ENCODE measurements around the gene ZDHHC3. TPM values are rescaled to one million over a fixed set of nuclear protein-coding genes. Genes with fewer than 3 reads are reported as not detected.

Gene ZDHHC3
- total RNA-seq, 1 experiment from 2014 or later, result 84.9 TPM

- Mint-ChIP-seq H3K27ac (ENCODE audit: unreplicated experiment) (no peak overlapping the region), H3K27me3 (ENCODE audit: unreplicated experiment) (no peaks in the 10 kb centered on the region), H3K4me1 (ENCODE audit: low read depth, unreplicated experiment) (no peaks in the 10 kb centered on the region), H3K9me3 (ENCODE audit: low read depth, unreplicated experiment) (peaks cover 2% of the 10 kb centered on the region), H3K4me3 (ENCODE audit: low read depth, unreplicated experiment) (no peak overlapping the region), H3K36me3 (ENCODE audit: insufficient read depth, unreplicated experiment) (peaks cover 40% of the 10 kb centered on the region)
- no peak for TF ChIP-seq CTCF (IDR thresholded peaks at IDR 0.05; ENCODE audit: unreplicated experiment)
- intact Hi-C loops (cut with micrococcal nuclease; ENCODE audit: unreplicated experiment), result no loop called here
- CTCF ChIA-PET, result no interaction called here
- BruUV-seq (replicated peaks), result no TSS peak
- no peak for DNase-seq
Measured at GRCh38 chr3:45002720-45003119, 26.7 kb upstream of the ZDHHC3 start.

- no peaks in the 10 kb centered on the region for H3K4me1 Mint-ChIP-seq (ENCODE audit: low read depth, unreplicated experiment)
- peaks cover 2% of the 10 kb centered on the region for H3K9me3 Mint-ChIP-seq (ENCODE audit: low read depth, unreplicated experiment)
- H3K4me3 Mint-ChIP-seq (ENCODE audit: low read depth, unreplicated experiment), result no peak overlapping the region
- CTCF ChIA-PET, result no interaction called here
- H3K36me3 Mint-ChIP-seq (ENCODE audit: insufficient read depth, unreplicated experiment), result peaks cover 38% of the 10 kb centered on the region
- H3K27ac Mint-ChIP-seq (ENCODE audit: unreplicated experiment), result no peak overlapping the region
- BruUV-seq (replicated peaks), result no TSS peak
- DNase-seq, result no peak
- no peak for TF ChIP-seq CTCF (IDR thresholded peaks at IDR 0.05; ENCODE audit: unreplicated experiment)
- intact Hi-C loops (cut with micrococcal nuclease; ENCODE audit: unreplicated experiment), result no loop called here
- no peaks in the 10 kb centered on the region for H3K27me3 Mint-ChIP-seq (ENCODE audit: unreplicated experiment)
Measured at GRCh38 chr3:45002139-45002660, 26.2 kb upstream of the ZDHHC3 start.

- CTCF ChIA-PET, result no interaction called here
- no TSS peak for BruUV-seq (replicated peaks)
- Mint-ChIP-seq H3K36me3 (ENCODE audit: insufficient read depth, unreplicated experiment) (peaks cover 33% of the 10 kb centered on the region), H3K27ac (ENCODE audit: unreplicated experiment) (no peak overlapping the region), H3K4me3 (ENCODE audit: low read depth, unreplicated experiment) (no peak overlapping the region), H3K9me3 (ENCODE audit: low read depth, unreplicated experiment) (peaks cover 2% of the 10 kb centered on the region), H3K4me1 (ENCODE audit: low read depth, unreplicated experiment) (no peaks in the 10 kb centered on the region), H3K27me3 (ENCODE audit: unreplicated experiment) (no peaks in the 10 kb centered on the region)
- intact Hi-C loops (cut with micrococcal nuclease; ENCODE audit: unreplicated experiment), result no loop called here
- DNase-seq, result no peak
- TF ChIP-seq CTCF (IDR thresholded peaks at IDR 0.05; ENCODE audit: unreplicated experiment), result no peak
Measured at GRCh38 chr3:45001738-45002137, 25.8 kb upstream of the ZDHHC3 start.

- Mint-ChIP-seq H3K9me3 (ENCODE audit: low read depth, unreplicated experiment) (peaks cover 2% of the 10 kb centered on the region), H3K36me3 (ENCODE audit: insufficient read depth, unreplicated experiment) (peaks cover 32% of the 10 kb centered on the region), H3K27me3 (ENCODE audit: unreplicated experiment) (no peaks in the 10 kb centered on the region), H3K4me1 (ENCODE audit: low read depth, unreplicated experiment) (peaks cover 6% of the 10 kb centered on the region), H3K4me3 (ENCODE audit: low read depth, unreplicated experiment) (no peak overlapping the region), H3K27ac (ENCODE audit: unreplicated experiment) (no peak overlapping the region)
- no peak for DNase-seq
- intact Hi-C loops (cut with micrococcal nuclease; ENCODE audit: unreplicated experiment), result no loop called here
- no peak for TF ChIP-seq CTCF (IDR thresholded peaks at IDR 0.05; ENCODE audit: unreplicated experiment)
- CTCF ChIA-PET, result interaction anchor here (0.5 kb wide), 1 partner anchor 812 kb away, joined by 6 read pairs; no protein-coding TSS in a partner anchor
- no TSS peak for BruUV-seq (replicated peaks)
Measured at GRCh38 chr3:45000823-45001222, 24.8 kb upstream of the ZDHHC3 start.

Measured in Calu3 (cell line).